Stimulated activated CD8-positive, alpha-beta memory T cell treated with anti-CD3 and anti-CD28 coated beads, Interleukin-2, amount 100 ng/mL, for 48 hours (primary cell): Measurements from ENCODE around the gene PRMT6.
"Not testable (repeated sequence)": the region's sequence is repeated elsewhere in the genome, so short reads cannot be mapped to it uniquely, and the experiment has no call there.

Source experiments
- DNase-seq, 2 donors: peaks; one replicate each; pipeline ENCODE4 v3.0.0-alpha.2; 2020; ENCODE audit warnings: low read depth in 2 of 2

PRMT6 gene

DNA sequence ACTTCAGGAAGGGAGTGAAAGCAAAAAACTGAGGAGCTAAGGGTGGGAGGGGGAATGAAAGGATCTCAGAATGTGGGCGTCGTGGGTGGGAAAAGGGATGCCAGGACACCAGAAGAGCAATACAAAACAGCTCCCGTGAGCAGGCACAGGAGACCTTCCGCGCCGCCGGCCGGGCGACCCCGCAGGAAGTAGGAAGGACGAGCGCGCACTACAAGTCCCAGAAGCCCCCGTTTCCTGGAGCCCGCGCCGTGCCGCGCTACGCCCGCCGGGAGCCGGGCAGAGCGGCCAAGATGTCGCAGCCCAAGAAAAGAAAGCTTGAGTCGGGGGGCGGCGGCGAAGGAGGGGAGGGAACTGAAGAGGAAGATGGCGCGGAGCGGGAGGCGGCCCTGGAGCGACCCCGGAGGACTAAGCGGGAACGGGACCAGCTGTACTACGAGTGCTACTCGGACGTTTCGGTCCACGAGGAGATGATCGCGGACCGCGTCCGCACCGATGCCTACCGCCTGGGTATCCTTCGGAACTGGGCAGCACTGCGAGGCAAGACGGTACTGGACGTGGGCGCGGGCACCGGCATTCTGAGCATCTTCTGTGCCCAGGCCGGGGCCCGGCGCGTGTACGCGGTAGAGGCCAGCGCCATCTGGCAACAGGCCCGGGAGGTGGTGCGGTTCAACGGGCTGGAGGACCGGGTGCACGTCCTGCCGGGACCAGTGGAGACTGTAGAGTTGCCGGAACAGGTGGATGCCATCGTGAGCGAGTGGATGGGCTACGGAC, at the start of gene PRMT6:
Gene PRMT6 (plus strand): TSS at position 249 of the 771 bp plus-strand sequence. CDS start 42 bp downstream, at position 291.
- DNase-seq = peak; percentile 75 to 77

DNA sequence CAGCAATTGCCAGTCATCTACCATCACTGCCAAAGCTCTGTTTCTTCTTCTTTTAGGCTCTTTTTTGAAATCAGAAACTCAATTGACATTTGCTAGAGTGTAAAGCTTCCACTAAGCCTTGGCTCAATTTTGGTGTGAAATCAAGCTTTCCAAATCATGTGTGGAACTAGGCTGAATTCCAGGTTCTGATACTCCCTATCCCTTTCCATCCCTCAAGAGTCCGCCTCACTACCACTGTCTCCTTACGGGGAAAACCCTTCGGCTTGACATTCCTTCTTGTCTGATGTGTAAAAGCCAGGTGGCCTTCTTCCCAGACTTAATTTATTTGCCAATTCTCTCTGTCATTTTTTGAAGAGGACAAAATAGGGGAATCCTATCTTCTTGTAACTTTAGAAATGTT, 47.2 kb upstream of the PRMT6 start:
- DNase-seq = no peak

DNA sequence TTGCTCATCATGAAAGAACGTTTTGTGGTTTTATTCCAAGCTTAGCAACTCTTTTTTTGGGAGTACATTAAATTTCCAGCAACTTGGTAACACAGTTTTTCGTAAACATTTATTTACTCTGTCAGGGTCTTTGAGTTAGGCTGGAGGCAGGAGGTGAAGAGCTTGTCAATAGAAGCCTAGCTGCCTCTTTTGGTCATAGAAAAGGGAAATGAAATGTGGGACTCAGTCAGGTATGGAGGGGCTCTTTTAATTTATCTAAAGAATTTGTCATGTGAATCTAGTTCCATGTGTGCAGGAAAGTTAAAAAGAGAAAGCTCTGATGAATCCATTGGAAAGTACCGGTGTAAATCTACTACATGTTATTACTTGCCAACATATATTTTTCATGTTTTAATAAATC, 45.9 kb upstream of the PRMT6 start:
- no peak for DNase-seq

DNA sequence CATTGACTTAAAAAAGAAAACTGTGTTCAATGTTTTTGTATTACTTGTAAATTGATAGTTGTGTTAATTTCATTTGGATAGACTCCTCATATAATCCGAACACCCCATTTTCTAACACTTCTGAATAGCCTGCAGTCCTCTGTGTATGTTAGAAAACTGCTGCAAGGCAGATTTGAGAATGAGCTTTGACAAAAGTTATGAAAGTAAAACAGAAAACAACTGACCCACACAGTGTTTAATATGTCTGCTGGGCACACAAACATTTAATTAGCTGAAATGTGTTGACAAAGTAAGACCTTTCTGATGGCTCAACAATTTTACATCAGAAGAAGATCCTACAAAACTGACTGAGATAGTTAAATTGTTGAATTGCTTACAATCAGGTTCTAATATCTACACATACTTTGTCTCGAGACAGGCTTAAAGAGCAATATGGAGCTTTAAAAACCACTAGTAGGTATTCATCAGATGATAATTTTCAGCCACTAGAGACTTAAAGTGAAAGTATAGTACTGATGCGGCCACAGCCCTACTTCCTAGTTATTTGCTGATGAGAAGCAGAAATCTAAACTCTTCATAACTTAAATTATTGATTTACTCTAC, 40.0 kb upstream of the PRMT6 start:
- no peak for DNase-seq

DNA sequence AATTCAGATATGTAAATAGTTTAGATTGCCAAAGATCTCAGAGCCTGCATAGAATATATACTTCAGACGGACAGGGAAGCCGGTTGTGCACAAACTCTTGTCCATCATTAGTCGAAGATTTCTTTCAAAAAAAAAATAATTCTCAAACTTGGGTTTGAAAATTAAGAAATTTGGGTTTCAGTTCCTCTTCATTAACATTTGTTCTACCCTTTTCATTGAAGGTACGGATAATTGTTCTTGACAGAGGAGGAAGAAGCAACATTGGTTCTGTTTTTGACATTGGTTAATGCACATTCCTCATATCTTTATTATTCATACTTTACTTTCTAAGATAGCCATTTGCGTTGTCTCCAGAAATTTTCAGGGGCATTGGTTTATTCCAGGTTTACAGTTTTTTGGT, 38.0 kb upstream of the PRMT6 start:
- DNase-seq = no peak

DNA sequence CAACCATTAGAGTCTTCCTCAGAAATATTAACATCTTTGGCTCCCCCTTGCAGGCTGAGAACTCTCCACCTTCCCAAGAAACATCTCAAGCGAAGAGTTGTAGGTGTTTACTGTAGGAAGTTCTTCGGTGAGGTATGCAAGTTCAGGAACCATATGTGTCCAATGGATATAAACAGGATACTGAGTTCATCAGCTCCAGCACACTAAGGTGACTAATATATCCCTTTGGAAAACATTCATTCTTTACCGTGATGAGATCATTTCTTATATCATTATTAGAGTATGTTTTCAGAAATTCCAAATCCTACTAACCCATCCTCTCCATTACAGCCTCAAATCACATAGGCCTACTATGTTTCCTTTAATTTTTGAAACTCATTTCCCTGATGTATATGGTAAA, 37.3 kb upstream of the PRMT6 start:
- no peak for DNase-seq

DNA sequence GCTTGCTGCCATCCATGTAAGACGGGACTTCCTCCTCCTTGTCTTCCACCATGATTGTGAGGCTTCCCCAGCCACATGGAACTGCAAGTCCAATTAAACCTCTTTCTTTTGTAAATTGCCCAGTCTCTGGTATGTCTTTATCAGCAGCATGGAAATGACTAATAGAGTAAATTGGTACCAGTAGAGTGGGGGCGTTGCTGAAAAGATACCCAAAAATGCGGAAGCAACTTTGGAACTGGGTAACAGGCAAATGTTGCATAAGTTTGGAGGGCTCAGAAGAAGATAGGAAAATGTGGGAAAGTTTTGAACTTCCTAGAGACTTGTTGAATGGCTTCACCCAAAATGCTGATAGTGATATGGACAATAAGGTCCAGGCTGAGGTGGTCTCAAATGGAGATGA, 17.6 kb upstream of the PRMT6 start:
- not testable (repeated sequence) for DNase-seq

DNA sequence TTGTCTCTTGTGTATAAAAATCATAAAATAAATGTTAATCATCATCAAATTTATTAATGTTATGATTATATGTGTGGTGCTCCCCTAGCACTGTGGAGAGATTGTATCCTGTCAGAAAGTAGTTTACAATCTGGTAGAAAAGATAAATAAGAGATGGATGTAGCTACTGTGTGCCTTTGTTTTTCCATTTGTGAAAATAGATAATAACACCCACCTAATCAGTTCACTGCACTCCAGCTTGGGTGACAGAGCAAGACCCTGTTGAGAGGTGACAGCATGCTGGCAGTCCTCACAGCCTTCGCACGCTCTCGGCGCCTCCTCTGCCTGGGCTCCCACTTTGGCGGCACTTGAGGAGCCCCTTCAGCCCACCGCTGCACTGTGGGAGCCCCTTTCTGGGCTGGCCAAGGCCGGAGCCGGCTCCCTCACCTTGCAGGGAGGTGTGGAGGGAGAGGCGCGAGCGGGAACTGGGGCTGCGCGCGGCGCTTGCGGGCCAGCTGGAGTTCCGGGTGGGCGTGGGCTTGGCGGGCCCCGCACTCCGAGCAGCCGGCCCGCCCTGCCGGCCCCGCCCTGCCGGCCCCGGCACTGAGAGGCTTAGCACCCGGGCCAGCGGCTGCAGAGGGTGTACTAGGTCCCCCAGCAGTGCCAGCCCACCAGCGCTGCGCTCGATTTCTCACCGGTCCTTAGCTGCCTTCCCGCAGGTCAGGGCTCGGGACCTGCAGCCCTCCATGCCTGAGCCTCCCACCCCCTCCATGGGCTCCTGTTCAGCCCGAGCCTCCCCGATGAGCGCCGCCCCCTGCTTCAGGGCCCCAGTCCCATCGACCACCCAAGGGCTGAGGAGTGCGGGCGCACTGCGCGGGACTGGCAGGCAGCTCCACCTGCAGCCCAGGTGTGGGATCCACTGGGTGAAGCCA, 11.9 kb upstream of the PRMT6 start:
- not testable (repeated sequence) for DNase-seq

DNA sequence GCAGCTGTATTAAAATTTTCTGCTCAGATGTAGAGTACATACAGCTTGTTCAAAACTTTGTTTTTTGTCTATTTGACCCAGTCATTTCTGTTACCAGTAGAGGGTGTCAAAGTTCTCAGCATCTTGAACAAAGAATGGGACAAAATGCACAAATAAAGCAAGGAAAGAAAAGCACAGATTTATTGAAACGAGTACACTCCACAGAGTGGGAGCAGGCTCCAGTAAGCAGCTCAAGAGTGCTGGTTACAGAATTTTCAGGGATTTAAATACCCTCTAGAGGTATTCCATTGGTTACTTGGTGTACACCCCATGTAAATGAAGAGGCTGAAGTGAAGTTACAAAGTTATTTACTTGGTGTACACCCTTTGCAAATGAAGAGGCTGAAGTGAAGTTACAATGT, 8.9 kb upstream of the PRMT6 start:
- DNase-seq = no peak

DNA sequence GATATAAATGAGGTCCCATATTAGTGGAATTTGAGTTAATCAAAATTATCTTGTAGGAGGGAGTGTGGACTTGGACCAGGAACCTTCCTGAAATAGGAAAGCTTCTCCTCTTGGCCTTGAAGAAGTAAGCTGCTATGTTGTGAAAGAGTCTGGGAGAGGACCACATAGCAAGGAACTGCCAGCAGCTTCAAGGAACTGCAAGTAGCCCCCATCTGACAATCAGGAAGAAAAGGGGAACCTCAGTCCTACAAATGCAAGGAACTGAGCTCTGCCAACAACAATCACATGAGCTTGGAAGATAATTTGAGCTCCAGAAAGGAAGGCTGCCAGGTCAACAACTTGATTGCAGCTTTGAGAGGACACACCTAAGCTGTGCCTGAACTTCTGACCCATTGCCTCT, 8.2 kb upstream of the PRMT6 start:
- no peak for DNase-seq

DNA sequence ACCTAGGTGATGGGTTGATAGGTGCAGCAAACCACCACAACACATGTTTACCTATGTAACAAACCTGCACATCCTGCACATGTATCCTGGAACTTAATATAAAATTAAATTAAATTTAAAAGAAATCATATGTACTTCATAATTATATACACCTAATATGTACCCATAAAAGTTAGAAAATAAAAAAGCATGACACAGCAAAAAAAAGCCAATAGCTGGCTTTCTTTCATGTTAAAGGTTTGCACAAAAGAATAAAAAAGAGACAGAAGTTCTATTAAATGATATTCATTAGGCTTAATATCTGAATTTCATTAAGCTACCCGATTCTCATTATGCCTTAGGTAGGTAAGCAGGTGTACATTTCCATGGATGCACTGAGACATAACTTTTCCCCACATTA, 5.2 kb upstream of the PRMT6 start:
- no peak for DNase-seq

DNA sequence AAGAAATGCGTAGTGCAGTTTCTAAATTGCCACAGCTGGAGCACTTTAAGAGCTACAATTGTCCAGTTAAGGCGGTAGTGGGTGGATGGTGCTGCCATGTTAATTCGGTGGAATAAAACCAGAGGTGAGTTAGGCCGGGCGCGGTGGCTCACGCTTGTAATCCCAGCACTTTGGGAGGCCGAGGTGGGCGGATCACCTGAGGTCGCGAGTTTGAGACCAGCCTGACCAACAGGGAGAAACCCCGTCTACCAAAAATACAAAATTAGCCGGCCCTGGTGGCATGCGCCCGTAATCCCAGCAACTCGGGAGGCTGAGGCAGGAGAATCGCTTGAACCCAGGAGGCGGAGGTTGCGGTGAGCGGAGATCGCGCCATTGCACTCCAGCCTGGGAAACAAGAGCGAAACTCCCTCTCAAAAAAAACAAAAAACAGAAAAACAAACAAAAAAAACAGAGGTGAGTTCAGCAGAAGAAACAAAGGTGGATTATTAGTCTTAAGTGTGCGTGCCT, 502 bp upstream of the PRMT6 start:
- DNase-seq = not testable (repeated sequence)

DNA sequence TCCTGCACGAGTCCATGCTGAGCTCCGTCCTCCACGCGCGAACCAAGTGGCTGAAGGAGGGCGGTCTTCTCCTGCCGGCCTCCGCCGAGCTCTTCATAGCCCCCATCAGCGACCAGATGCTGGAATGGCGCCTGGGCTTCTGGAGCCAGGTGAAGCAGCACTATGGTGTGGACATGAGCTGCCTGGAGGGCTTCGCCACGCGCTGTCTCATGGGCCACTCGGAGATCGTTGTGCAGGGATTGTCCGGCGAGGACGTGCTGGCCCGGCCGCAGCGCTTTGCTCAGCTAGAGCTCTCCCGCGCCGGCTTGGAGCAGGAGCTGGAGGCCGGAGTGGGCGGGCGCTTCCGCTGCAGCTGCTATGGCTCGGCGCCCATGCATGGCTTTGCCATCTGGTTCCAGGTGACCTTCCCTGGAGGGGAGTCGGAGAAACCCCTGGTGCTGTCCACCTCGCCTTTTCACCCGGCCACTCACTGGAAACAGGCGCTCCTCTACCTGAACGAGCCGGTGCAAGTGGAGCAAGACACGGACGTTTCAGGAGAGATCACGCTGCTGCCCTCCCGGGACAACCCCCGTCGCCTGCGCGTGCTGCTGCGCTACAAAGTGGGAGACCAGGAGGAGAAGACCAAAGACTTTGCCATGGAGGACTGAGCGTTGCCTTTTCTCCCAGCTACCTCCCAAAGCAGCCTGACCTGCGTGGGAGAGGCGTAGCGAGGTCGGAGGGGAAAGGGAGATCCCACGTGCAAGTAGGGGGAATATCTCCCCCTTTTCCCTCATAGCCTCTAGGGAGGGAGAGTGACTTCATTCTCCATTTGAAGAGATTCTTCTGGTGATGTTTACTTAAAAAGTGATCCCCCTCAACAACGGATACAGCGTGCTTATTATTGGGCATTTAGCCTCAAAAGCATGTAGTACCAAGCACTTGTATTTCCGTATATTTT, 991 bp downstream of the PRMT6 start:
- peak; percentile 40 for DNase-seq

DNA sequence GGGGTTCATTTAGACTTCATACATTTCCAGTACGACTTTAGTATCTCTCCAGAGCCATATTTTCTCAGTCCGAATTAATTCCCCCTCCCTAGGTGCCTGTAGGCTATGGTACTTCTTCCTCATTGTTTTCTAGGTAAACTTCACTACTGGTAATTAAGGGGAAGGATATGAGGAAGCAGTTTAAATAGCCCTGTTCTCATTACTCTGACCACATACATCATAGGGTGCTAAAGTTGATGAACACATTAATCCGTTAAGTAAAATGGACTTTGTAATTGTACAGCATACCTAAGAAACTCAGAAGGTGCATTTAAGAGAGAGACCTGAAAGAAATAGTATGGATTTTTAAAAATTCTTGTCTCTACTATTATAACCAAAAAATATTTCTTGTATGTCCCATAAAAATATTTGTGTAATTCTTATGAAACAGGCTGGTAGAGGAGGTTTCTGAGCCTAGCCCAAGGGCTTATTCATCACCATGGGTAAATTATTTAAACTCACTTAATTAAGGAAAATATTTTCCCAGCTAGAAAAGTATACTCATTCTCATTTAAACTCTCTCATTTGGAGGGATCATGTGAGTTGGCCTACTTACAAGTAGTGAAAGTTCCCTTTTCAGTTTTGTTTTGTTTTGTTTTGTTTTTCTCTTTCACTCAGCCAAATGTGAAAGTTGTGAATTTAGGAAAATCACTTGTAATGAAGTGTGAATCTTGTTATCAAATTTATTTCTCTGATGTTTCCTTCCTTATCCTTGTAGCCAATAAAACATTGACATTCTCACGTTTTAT, 2.0 kb downstream of the PRMT6 start:
- no peak for DNase-seq

DNA sequence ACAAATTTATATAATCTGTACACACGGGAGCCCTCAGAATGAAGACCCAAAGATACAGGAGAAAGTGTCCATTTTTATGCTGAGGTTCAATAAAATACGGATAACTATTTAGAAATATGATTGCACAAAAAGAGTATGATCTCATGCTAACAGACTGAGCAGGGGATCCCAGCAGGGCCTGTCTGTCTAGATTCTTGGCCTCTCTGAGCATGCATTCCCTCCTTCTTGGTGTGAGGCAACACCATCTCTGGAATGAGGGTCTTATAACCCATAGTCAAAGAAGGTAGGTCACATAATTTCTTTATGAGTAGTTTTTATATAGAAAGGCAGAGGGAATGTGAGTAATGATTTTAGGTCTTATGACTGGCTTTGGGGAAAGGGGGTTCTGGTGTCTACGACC, 5.4 kb downstream of the PRMT6 start:
- no peak for DNase-seq

DNA sequence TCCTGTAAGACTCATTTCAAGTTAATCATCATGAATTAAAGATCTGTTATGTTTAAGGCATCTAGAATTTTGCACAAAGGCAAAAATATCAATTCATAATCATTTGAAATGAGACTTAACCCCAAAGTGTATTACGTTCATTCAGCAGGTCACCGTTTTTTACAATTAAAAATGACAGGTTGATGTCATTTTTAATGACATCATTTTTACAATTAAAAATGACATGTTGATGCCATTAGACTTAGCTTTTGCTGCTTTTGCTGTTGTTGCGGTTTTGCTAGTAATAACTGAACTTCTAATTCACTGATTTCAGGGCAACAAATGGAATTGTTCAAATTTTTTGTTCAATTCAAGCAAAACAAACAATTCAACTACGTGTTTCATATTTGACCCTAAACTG, 17.0 kb downstream of the PRMT6 start:
- no peak for DNase-seq

DNA sequence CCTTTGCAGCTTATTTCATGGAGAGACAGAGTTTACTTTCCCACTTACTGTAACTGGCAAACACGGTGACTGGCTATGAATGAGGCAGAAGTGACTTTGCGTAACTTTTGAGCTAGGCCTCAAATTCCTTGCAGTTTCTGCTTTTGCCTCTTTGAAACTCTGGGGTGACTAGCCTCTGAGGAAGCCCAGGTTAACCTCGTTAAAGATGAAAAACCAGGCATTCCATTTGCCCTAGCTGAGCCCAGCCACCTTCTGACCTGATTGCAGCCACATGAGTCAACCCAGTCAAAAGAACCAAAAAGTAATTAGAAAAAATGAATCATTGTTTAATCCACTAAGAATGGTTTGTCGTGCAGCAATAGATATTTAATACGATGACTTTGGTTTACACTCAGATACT, 20.4 kb downstream of the PRMT6 start:
- DNase-seq = no peak

DNA sequence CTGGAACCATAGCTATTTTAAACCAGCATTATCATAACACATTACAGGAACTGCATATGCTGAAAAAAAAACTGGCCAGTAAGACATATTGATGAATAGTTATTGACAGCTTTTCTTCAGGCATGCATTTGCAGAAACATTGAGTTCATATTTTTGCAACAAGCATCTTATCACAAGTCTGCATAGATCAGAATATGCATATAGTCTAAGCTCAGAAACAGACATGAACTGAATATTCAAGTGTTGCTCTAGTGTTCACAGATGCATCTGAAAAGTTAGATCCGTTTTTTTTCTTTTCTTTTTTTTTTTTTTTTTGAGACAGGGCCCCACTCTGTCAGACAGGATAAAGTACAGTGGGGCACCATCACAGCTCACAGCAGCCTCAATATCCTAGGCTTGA, 22.8 kb downstream of the PRMT6 start:
- no peak for DNase-seq

DNA sequence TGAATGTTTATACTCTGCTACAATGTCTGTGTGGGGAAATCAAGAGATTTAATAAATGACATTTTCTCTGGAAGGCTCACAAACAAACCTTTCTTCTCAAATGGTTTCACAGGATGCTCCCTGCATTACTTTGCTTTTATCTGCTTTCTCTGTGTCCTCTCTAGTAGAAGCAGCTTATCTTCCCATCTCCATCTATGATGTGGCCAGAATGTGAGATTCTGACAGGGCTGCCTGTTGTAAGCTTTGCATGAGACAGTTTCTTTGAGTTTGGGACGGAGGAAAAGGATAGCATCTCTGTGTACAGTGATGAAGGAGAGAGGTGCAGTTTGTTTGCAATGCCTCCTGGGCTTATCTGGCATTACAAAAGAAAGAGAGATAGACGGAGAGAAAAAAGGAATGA, 24.6 kb downstream of the PRMT6 start:
- no peak for DNase-seq

DNA sequence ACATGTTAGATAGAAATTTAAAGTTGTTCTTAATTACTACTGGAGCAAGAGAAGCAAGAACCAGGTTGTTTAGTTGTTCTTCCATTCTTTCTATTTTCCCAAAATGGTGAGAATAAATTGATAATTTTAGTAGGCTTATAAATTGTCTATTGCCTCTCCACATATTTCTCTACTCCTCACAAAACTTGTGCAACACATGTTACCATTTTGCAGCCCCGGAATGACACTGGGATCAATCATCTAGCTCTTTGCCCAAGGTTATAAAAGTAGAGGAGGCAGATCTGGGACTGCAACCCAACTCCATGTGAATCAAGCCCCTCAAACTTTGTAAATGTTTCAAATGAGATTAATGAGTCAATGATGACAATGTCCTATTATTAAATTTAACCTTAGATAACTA, 34.9 kb downstream of the PRMT6 start:
- DNase-seq = no peak
